Stimulated activated CD4-positive, alpha-beta T cell treated with anti-CD3 and anti-CD28 coated beads, Interleukin-4, amount 100 ng/mL, for 1 hour (primary cell): Measurements from ENCODE around the gene LARP4B.

Experiments used
- DNase-seq: peaks from one replicate; pipeline ENCODE4 v3.0.0-alpha.2; 2020

Gene LARP4B

GRCh38 chr10:921471-922414 is 9.8 kb downstream of the LARP4B start:
- no peak for DNase-seq

- DNase-seq: no peak
Observed at GRCh38 chr10:920450-920849, 11.1 kb downstream of the LARP4B start.

- no peak for DNase-seq
Observed at GRCh38 chr10:919481-919880, 12.0 kb downstream of the LARP4B start.

- DNase-seq: no peak
Observed at GRCh38 chr10:917999-918398, 13.5 kb downstream of the LARP4B start.

- DNase-seq: no peak
Observed at GRCh38 chr10:917416-917720, 14.1 kb downstream of the LARP4B start.

- DNase-seq: no peak
Observed at GRCh38 chr10:916716-917415, 14.6 kb downstream of the LARP4B start.

- no peak for DNase-seq
Observed at GRCh38 chr10:909831-910230, 21.7 kb downstream of the LARP4B start.

- no peak for DNase-seq
Observed at GRCh38 chr10:905972-906371, 25.5 kb downstream of the LARP4B start.

- no peak for DNase-seq
Observed at GRCh38 chr10:905503-905902, 26.0 kb downstream of the LARP4B start.

- DNase-seq: no peak
Observed at GRCh38 chr10:904403-904802, 27.1 kb downstream of the LARP4B start.

- DNase-seq: no peak
Observed at GRCh38 chr10:898141-898540, 33.4 kb downstream of the LARP4B start.

GRCh38 chr10:896982-897381 is 34.5 kb downstream of the LARP4B start:
- DNase-seq: no peak

- no peak for DNase-seq
Observed at GRCh38 chr10:895324-895723, 36.2 kb downstream of the LARP4B start.

GRCh38 chr10:878895-879294 is 52.6 kb downstream of the LARP4B start:
- no peak for DNase-seq

GRCh38 chr10:878333-878759 is 53.2 kb downstream of the LARP4B start:
- no peak for DNase-seq

GRCh38 chr10:876438-876837 is 55.1 kb downstream of the LARP4B start:
- no peak for DNase-seq

- DNase-seq: no peak
Observed at GRCh38 chr10:873020-873419, 58.5 kb downstream of the LARP4B start.

- DNase-seq: no peak
Observed at GRCh38 chr10:871951-872403, 59.5 kb downstream of the LARP4B start.

- no peak for DNase-seq
Observed at GRCh38 chr10:870564-871166, 60.8 kb downstream of the LARP4B start.

GRCh38 chr10:869171-869570 is 62.3 kb downstream of the LARP4B start:
- no peak for DNase-seq

- DNase-seq: no peak
Observed at GRCh38 chr10:867807-868206, 63.7 kb downstream of the LARP4B start.

GRCh38 chr10:866577-866941 is 64.9 kb downstream of the LARP4B start:
- DNase-seq: no peak

- DNase-seq: no peak
Observed at GRCh38 chr10:865924-866576, 65.5 kb downstream of the LARP4B start.
